HEK293T (cell line): ENCODE measurements around the gene CA12.

Experiments used
- ARNT ChIP-seq: fragments of 450-650 bp; IDR thresholded peaks from 2 replicates; pipeline ENCODE4 v1.6.1; 2017; ENCODE audit warnings: mild to moderate bottlenecking
- BHLHE40 ChIP-seq: fragments of 450-650 bp; IDR thresholded peaks from 2 replicates; pipeline ENCODE4 v1.6.1; 2016; ENCODE audit warnings: mild to moderate bottlenecking, moderate library complexity, borderline replicate concordance
- CTBP1 ChIP-seq: fragments of 450-650 bp; IDR thresholded peaks from 2 replicates; pipeline ENCODE4 v1.6.1; 2016; ENCODE audit warnings: borderline replicate concordance
- ELF4 ChIP-seq: fragments of 450-650 bp; IDR thresholded peaks from 2 replicates; pipeline ENCODE4 v1.6.1; 2017; ENCODE audit warnings: antibody characterized with exemption
- FOXA1 ChIP-seq: fragments of 450-650 bp; IDR thresholded peaks from 2 replicates; pipeline ENCODE4 v1.6.1; 2016; ENCODE audit warnings: mild to moderate bottlenecking
- FOXK2 ChIP-seq: fragments of 450-650 bp; IDR thresholded peaks from 2 replicates; pipeline ENCODE4 v1.6.1; 2016; ENCODE audit warnings: mild to moderate bottlenecking
- FOXM1 ChIP-seq: fragments of 450-650 bp; IDR thresholded peaks from 2 replicates; pipeline ENCODE4 v1.6.1; 2017; ENCODE audit warnings: mild to moderate bottlenecking, borderline replicate concordance
- HDGF ChIP-seq: fragments of 450-650 bp; IDR thresholded peaks from 2 replicates; pipeline ENCODE4 v1.6.1; 2017; ENCODE audit warnings: antibody characterized with exemption, borderline replicate concordance
- L3MBTL2 ChIP-seq: fragments of 450-650 bp; conservative IDR thresholded peaks from 2 replicates; pipeline ENCODE4 v1.6.1; 2016; ENCODE audit warnings: mild to moderate bottlenecking
- NFRKB ChIP-seq: fragments of 450-650 bp; IDR thresholded peaks from 2 replicates; pipeline ENCODE4 v1.6.1; 2016; ENCODE audit warnings: mild to moderate bottlenecking, moderate library complexity
- SP1 ChIP-seq: fragments of 450-650 bp; IDR thresholded peaks from 2 replicates; pipeline ENCODE4 v1.6.1; 2017
- SUZ12 ChIP-seq: fragments of 450-650 bp; IDR thresholded peaks from 2 replicates; pipeline ENCODE4 v1.6.1; 2016; ENCODE audit warnings: mild to moderate bottlenecking
- TARDBP ChIP-seq: fragments of 450-650 bp; IDR thresholded peaks from 2 replicates; pipeline ENCODE4 v1.6.1; 2016
- ZNF384 ChIP-seq: fragments of 450-650 bp; IDR thresholded peaks from 2 replicates; pipeline ENCODE4 v1.6.1; 2016

DNA sequence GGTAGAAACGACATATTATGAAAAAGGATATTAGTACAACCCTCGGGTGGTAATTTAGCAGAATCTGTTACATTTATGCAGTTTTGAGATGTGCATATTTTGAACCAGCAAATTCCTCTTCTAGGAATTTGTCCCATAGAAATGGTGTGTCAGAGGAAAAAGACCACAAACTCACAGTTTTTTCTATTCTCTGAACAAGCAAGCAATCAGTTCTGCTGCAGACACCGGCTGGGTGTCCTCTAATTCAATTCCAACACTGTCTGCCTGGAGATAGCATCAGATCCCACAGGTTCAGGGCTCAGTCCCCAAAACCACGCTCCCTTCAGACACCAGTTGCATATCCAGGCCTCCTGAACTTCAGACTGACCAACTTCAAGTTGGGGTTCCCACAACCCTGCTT lies 67.8 kb downstream of the CA12 start:
- TF ChIP-seq L3MBTL2 (no peak), BHLHE40 (no peak), ELF4 (no peak), SP1 (no peak), HDGF (no peak), ARNT (no peak), TARDBP (no peak), SUZ12 (no peak), FOXA1 (no peak), CTBP1 (no peak), FOXM1 (no peak), FOXK2 (no peak), ZNF384 (no peak), NFRKB (no peak)
